Endodermal cell (in vitro differentiated cells): Measurements from ENCODE around the gene PLEKHG5. TPM values are rescaled to one million over a fixed set of nuclear protein-coding genes. Genes with fewer than 3 reads are reported as not detected.
"Not testable (repeated sequence)": the region's sequence is repeated elsewhere in the genome, so short reads cannot be mapped to it uniquely, and the experiment has no call there.

ENCODE experiments used
- DNase-seq: peaks from one replicate; pipeline ENCODE4 v3.0.0-alpha.2; 2017
- H3K27ac ChIP-seq: 2 replicates; pipeline ENCODE4 v1.5.1; 2013; ENCODE audit warnings: mild to moderate bottlenecking, low read depth, low read length, moderate library complexity
- H3K27me3 ChIP-seq: 2 replicates; pipeline ENCODE4 v1.6.1; 2013; ENCODE audit warnings: mild to moderate bottlenecking, low read length, moderate library complexity; ENCODE audit not compliant: insufficient read depth, control insufficient read depth, poor library complexity, severe bottlenecking
- H3K36me3 ChIP-seq: 2 replicates; pipeline ENCODE4 v1.7.0; 2013; ENCODE audit warnings: mild to moderate bottlenecking, low read length, moderate library complexity; ENCODE audit not compliant: control insufficient read depth, insufficient read depth
- H3K4me1 ChIP-seq: one replicate; pipeline ENCODE4 v1.7.0; 2013; ENCODE audit warnings: low read length; ENCODE audit not compliant: control insufficient read depth, insufficient read depth
- H3K4me3 ChIP-seq: 2 replicates; pipeline ENCODE4 v1.5.1; 2013; ENCODE audit warnings: mild to moderate bottlenecking, low read length, moderate library complexity
- H3K9ac ChIP-seq: 2 replicates; pipeline ENCODE4 v1.6.1; 2013; ENCODE audit warnings: mild to moderate bottlenecking, low read length, moderate library complexity; ENCODE audit not compliant: poor library complexity, severe bottlenecking; ENCODE audit errors: extremely low read depth
- H3K9me3 ChIP-seq: 2 replicates; pipeline ENCODE4 v1.6.1; 2013; ENCODE audit warnings: mild to moderate bottlenecking, low read length, moderate library complexity; ENCODE audit not compliant: control insufficient read depth
- H3K27ac Mint-ChIP-seq: 2 replicates; pipeline ENCODE4 v1.8.0; 2020; ENCODE audit warnings: mixed read lengths
- H3K27me3 Mint-ChIP-seq: 2 replicates; pipeline ENCODE4 v1.8.0; 2021; ENCODE audit warnings: mild to moderate bottlenecking, mixed read lengths; ENCODE audit not compliant: insufficient read depth
- H3K36me3 Mint-ChIP-seq: 2 replicates; pipeline ENCODE4 v1.8.0; 2020; ENCODE audit warnings: low read depth, mixed read lengths
- H3K4me1 Mint-ChIP-seq: 2 replicates; pipeline ENCODE4 v1.8.0; 2020; ENCODE audit warnings: mixed read lengths
- H3K4me3 Mint-ChIP-seq: 2 replicates; pipeline ENCODE4 v1.8.0; 2020; ENCODE audit warnings: mild to moderate bottlenecking, moderate library complexity, mixed read lengths
- H3K9me3 Mint-ChIP-seq: 2 replicates; pipeline ENCODE4 v1.8.0; 2020; ENCODE audit warnings: mild to moderate bottlenecking, mixed read lengths
- WGBS, 2 experiments: methylation state at CpG; one replicate each; pipeline versions ENCODE4 v1.1.5 to v1.1.7; 2013; ENCODE audit warnings: missing lambda C conversion rate in 2 of 2, mixed read lengths in 1 of 2; ENCODE audit not compliant: insufficient coverage in 1 of 2, insufficient read length in 1 of 2; 5-methylcytosine and 5-hydroxymethylcytosine counted together
- total RNA-seq, 2 donors: library from RNA; stranded (reverse); fragmentation: NEBNext Ultra II Directional in 1 of 2; extraction: Animal tissue kit (Norgen Biotek cat#: 25700) in 1 of 2; gene quantifications; 2 replicates in 1 of 2; 3 replicates in 1 of 2; pipeline ENCODE4 v1.2.1, GENCODE V29; 2021
- TF ChIP-seq, protein P1 (sequence below): fragments of 200-600 bp; sonication (generic); conservative IDR thresholded peaks from 2 replicates; pipeline ENCODE4 v1.5.0; 2021; ENCODE audit warnings: antibody characterized with exemption, mild to moderate bottlenecking

PLEKHG5 gene
- total RNA-seq, 2 donors from 2014 or later: 32.6 to 38.8 TPM

DNA sequence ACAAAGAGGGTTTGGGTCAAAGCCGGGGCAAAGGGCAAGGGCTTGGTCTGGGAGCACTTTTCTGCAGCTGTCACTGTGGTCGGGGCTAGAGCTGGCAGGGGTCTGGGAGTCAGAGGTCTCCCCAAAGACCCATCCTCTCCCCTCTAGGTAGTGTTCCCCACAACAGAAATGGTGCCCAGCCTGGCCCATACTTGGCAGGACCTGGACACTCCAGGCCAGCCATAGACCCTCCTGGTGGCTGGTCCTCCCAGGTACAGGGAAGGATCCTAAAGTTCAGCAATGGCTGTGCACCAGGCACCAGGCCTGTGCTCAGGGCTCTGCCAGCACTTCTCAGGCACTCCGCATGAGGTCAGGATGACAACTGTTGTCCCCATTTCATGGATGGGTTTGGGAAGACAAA lies 55.9 kb downstream of the PLEKHG5 start:
- peaks cover 45% of the 10 kb centered on the region for H3K27me3 Mint-ChIP-seq
- H3K27me3 ChIP-seq: peaks cover 16% of the 10 kb centered on the region
- H3K9ac ChIP-seq: no peak overlapping the region
- no peaks in the 10 kb centered on the region for H3K36me3 Mint-ChIP-seq
- no peak overlapping the region for H3K4me3 Mint-ChIP-seq
- TF ChIP-seq, protein P1, sequence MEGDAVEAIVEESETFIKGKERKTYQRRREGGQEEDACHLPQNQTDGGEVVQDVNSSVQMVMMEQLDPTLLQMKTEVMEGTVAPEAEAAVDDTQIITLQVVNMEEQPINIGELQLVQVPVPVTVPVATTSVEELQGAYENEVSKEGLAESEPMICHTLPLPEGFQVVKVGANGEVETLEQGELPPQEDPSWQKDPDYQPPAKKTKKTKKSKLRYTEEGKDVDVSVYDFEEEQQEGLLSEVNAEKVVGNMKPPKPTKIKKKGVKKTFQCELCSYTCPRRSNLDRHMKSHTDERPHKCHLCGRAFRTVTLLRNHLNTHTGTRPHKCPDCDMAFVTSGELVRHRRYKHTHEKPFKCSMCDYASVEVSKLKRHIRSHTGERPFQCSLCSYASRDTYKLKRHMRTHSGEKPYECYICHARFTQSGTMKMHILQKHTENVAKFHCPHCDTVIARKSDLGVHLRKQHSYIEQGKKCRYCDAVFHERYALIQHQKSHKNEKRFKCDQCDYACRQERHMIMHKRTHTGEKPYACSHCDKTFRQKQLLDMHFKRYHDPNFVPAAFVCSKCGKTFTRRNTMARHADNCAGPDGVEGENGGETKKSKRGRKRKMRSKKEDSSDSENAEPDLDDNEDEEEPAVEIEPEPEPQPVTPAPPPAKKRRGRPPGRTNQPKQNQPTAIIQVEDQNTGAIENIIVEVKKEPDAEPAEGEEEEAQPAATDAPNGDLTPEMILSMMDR: no peak
- no peak overlapping the region for H3K27ac Mint-ChIP-seq
- WGBS, 2 experiments: 83 to 100% methylated on average over 1 to 3 of the region's 3 CpGs
- peaks cover 1% of the 10 kb centered on the region for H3K4me1 Mint-ChIP-seq
- H3K9me3 Mint-ChIP-seq: no peaks in the 10 kb centered on the region
- H3K36me3 ChIP-seq: no peaks in the 10 kb centered on the region
- no peaks in the 10 kb centered on the region for H3K4me1 ChIP-seq
- H3K9me3 ChIP-seq: no peaks in the 10 kb centered on the region
- DNase-seq: no peak
- no peak overlapping the region for H3K27ac ChIP-seq
- H3K4me3 ChIP-seq: no peak overlapping the region

- TF ChIP-seq, protein P1: no peak
Observed at GRCh38 chr1:6435129-6435528, 56.3 kb downstream of the PLEKHG5 start.

DNA sequence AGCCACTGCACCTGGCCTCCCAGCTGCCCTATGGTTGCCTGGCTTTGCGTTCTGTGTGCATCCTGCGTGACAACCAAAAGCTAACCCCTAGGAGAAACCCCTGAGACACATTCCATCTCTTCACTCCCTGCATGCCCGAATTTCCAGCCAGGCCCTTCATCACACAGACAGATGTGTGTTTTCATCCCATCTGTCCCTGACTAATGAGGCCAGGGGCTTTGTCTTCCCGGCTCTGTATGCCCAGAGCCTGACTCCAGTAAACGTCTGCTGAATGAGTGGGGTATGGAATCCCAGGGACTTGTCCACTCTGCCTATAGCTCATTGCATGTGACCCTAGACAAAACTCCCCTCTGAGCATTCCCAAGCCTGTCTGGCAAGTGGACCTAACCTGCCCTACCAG lies 57.3 kb downstream of the PLEKHG5 start:
- peaks cover 47% of the 10 kb centered on the region for H3K27me3 Mint-ChIP-seq

More at GRCh38 chr1:6435129-6435528, 56.3 kb downstream of the PLEKHG5 start:
- Mint-ChIP-seq H3K4me1 (peaks cover 1% of the 10 kb centered on the region), H3K27ac (no peak overlapping the region), H3K4me3 (no peak overlapping the region), H3K27me3 (peaks cover 50% of the 10 kb centered on the region), H3K36me3 (no peaks in the 10 kb centered on the region), H3K9me3 (no peaks in the 10 kb centered on the region)
- Histone ChIP-seq H3K9ac (no peak overlapping the region), H3K36me3 (no peaks in the 10 kb centered on the region), H3K4me3 (no peak overlapping the region), H3K4me1 (no peaks in the 10 kb centered on the region), H3K27me3 (peaks cover 19% of the 10 kb centered on the region), H3K9me3 (no peaks in the 10 kb centered on the region), H3K27ac (no peak overlapping the region)
- WGBS, 2 experiments: 88 to 91% methylated on average over 6 to 15 of the region's 15 CpGs
- no peak for DNase-seq

DNA sequence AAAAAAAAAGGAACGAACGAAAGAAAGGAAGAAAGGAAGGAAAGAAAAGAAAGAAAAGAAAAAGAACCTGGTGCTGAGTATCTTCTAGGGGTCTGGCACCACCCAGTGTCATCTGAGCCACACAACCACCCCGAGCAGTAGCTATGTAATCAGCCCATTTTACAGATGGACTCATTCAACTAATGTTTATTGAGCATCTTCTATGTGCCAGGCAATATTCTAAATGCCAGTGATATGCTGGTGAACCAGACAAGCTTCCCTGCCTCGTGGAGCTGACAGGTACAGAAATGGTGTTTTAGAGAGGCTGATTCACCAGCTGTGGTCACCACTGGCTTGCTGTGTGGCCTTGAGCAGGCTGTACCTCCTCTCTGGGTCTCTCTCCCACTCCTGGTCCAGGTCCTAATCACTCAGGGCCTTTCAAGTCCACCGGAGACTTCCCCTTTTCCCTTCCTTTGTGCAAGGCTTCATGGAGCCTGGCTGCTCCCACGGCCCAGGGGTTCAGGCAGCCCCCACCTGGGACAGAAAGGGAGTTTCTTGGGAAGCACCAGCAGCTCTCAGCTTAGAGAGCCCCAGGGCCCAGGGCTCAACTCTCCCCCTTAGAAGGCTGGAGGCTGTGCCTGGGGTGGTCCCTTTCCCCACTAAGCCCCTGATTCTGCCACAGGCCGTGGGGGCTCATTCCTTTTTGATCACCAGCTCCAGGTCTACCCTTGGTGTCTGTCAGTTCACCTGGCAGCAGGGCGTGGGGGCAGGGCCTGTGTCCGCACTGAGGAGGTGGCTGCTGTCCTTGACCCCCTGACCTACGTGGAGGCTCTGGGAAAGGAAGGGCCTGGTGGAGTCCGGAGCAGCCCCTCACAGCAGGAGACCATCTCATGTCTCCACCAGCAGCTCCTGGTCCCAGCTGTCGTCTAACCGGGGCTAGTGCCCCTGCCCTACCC lies 59.6 kb downstream of the PLEKHG5 start:
- H3K27ac ChIP-seq, H3K4me3 ChIP-seq, H3K9ac ChIP-seq, H3K36me3 ChIP-seq, DNase-seq, H3K4me1 Mint-ChIP-seq, H3K9me3 ChIP-seq, H3K36me3 Mint-ChIP-seq, H3K9me3 Mint-ChIP-seq, H3K4me3 Mint-ChIP-seq, H3K27ac Mint-ChIP-seq, H3K4me1 ChIP-seq: not testable (repeated sequence)
- peaks cover 25% of the 10 kb centered on the region for H3K27me3 ChIP-seq
- WGBS, 2 experiments: 74 to 82% methylated on average over 5 to 11 of the region's 13 CpGs
- peaks cover 52% of the 10 kb centered on the region for H3K27me3 Mint-ChIP-seq

More for the DNA sequence above, 57.3 kb downstream of the PLEKHG5 start:
- no peak overlapping the region for H3K9ac ChIP-seq
- no peak for DNase-seq
- no peaks in the 10 kb centered on the region for H3K4me1 ChIP-seq
- TF ChIP-seq, protein P1: no peak
- Mint-ChIP-seq H3K36me3 (no peaks in the 10 kb centered on the region), H3K9me3 (no peaks in the 10 kb centered on the region), H3K4me3 (no peak overlapping the region), H3K4me1 (peaks cover 1% of the 10 kb centered on the region), H3K27ac (no peak overlapping the region)
- H3K4me3 ChIP-seq: no peak overlapping the region
- H3K27me3 ChIP-seq: peaks cover 12% of the 10 kb centered on the region
- no peaks in the 10 kb centered on the region for H3K9me3 ChIP-seq
- H3K27ac ChIP-seq: no peak overlapping the region
- 92% methylated on average over 5 of the region's 5 CpGs; no CpG with 5 or more reads in 1 of the 2 experiments for WGBS, 2 experiments
- H3K36me3 ChIP-seq: no peaks in the 10 kb centered on the region
